Measurements from ENCODE around the gene SLC8A1. TPM values are rescaled to one million over a fixed set of nuclear protein-coding genes. Genes with fewer than 3 reads are reported as not detected.

Gene SLC8A1
- total RNA-seq: 116 TPM

DNA sequence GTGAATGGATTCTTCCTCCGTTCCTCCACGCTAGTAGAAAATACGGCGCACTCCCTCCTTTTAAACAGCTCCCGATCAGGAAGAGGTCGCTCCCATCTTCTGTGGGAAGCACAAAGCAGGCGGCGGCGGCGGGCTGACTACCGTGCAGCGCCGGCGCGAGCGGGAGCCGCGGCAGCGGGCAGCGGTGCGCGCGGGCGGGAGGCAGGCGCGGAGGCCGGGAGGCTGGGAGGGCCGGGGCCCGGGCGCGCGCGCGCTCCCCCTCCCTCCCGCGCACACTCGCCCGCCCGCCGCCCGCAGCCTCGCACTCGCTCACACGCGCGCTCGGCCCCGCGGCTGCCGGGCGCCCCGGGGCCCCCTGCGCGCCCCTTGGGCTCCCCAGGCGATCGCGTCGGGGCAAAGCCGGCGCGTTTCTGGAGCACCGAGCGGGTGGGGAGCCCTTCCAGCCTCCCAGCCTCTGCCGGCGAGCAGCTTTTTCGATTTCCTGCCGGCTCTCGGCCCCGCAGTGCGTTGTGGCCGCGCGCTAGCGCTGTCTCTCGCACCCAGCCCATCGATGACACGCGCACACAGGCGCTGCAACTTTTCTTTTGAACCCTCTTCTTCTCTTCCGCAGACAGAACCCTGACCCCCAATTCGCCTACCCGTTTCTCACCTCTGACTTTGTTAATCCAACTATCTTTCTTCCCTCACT, at the start of gene SLC8A1:
TSS of gene SLC8A1 (minus strand) at position 173 of the 688 bp plus-strand sequence.
- DNase-seq (ENCODE audit: low spot score): no peak

DNA sequence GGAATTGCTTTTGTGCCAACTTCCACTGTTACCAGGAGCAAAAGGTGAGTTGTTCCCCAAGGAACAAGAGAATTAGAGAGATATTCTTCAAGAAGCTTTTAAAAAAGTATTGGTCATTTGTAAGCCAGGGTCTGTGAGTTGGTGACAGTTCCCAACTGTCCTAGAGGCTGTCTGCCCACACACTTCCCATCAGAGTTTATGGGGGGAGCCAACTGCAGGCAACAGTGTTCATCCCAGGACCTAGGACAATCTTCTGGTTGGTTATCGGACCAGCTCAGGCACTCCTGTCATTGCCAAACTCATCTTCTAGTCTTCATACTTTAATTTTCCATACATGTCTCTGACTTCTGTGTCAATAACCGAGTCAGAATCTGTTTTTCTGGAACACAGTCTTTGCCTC, 47.5 kb upstream of the SLC8A1 start:
- DNase-seq (ENCODE audit: low spot score): no peak

DNA sequence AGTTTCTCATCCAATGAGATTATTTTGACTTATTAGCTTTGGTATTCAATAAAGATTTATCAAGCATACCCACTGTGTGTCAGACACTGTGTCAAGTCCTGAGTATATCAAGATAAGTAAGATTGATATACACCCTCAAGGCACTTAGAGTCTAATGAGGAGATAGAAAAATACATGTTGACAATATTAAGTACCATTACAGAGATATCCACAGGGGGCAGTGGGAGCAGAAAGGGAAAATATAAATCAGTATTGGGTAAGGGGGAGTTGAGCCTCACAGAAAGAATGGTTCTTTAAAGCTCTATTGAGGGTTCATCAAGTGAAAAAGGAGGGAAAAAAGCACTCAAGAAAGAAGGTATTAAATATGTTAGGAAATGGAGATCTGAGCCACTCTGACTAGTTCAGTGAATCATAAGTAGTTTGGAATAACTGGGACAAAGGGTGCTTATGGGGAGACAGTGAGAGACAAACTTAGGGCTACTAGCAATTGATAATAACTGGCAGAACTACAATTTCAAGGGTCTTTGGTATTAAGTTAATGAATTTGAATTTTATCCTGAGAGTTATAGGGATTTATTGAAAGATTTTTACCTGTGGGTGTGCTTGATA, 45.5 kb upstream of the SLC8A1 start:
- no peak for DNase-seq (ENCODE audit: low spot score)

DNA sequence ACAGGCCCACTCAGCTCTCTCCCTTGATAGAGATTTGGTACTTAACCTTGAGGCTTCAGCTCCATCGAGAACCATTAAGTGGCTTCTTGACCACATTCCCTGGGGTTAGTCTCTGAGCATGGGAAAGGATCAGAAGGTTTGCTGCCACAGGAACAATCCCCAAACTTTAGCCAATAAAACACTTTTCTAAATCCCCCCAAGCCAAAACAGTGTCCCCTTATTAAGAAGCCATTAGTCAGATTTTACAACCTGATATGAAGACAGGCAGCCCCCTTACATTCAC, 37.7 kb upstream of the SLC8A1 start:
- no peak for DNase-seq (ENCODE audit: low spot score)

DNA sequence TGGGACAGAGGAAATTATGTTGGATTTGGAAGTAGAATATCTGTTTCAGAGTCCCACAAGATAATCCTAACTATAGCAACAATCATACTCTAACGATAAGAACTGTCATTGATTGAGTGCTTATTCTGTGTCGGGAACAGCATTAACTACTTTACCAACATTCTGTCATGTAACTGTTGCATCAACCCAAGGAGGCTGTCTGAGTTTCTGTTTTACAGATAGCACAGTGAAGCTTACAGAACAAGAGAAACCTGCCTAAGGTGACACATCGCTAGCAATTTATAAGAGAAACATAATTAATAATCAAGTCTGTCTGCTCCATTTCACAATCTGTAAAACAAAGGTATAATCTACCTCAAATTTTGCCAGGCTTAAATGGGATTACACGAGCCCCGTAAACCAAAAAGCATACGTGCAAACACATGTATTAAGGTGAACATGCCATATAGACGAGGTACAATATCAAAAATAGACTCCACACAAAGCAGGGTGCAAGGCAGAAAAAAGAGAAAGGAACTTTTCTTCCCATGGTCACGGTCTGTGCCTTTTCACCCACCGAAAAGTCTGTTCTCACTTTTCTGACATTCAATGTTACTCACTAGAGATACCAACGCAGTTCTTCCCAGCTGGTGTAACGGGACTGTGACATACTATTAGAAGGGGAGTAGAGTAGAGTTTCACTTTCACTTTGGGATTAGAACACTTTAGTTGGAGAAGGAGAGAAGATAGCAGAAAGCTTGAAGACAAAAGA, 37.2 kb upstream of the SLC8A1 start:
- DNase-seq (ENCODE audit: low spot score): no peak

DNA sequence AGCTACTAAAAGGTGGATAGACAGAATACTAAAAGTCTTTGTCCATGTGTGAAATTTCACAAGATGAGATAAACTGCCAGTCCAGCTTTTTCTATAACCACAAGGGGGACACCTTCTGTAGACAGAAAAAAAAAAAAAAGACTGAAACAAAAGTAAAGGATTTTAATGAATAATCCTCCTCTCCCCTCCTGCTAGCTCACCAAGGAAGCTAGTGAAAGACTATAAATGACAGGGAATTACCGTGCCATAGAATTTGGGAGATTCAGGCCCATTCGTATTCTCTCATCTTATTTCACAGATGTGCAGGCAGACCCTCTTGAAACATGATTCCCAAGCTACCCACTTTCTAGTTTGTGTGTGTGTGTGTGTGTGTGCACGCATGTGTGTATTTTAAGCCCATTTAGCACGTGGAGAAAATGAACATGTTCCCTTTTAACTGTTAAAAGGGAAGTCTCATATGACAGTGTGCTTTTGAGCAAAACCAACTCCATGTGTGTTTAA, 36.3 kb upstream of the SLC8A1 start:
- DNase-seq (ENCODE audit: low spot score): no peak

DNA sequence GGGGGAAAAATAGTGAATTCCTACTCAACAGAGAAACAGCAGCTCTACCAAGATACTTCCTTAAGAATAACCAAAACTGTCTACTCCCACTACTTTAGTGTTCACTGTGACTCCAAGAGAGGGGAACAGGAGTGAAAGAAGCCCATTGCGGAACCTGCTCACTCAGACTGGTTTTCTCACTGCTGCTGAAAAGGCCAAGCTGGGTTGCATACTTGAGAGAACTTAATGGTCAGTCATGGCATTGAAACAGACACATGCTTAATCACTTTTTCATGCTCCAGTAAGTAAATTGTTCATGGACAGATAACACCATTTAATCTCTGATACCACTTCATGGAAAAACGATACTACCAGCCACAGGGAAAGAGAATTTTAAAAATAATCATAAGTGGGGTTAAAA, 35.7 kb upstream of the SLC8A1 start:
- no peak for DNase-seq (ENCODE audit: low spot score)

DNA sequence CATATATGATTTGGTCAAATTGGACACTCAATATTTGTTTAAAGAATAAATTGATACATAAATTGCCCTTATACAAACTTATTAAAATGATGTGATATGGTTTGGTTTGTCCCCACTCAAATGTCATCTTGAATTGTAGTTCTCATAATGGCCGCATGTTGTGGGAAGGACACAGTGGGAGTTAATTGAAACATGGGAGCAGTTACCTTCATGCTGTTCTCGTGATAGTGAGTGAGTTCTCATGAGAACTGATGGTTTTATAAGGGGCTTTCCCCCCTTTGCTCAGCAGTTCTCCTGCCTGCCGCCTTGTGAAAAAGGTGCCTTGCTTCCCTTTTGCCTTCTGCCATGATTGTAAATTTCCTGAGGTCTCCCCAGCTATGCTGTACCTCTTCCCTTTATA, 34.0 kb upstream of the SLC8A1 start:
- no peak for DNase-seq (ENCODE audit: low spot score)

DNA sequence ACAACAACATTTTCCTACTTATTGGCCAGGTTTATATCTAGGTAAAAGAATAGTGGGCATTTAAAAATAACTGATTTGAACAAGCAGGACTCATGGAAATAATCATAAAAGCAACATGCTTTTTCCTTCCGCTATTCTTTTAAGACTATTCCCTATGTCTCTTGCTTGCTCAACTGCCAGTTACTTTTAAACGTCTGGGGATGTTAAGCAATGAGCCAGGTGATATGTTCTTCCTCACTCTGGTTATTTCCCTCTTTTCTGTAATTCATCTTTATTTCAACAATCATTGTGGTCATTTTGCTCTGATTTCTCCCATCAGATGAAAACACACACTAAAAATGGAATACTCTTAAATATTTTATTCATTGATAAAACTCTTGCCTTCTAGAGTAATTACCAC, 33.4 kb upstream of the SLC8A1 start:
- DNase-seq (ENCODE audit: low spot score): no peak

DNA sequence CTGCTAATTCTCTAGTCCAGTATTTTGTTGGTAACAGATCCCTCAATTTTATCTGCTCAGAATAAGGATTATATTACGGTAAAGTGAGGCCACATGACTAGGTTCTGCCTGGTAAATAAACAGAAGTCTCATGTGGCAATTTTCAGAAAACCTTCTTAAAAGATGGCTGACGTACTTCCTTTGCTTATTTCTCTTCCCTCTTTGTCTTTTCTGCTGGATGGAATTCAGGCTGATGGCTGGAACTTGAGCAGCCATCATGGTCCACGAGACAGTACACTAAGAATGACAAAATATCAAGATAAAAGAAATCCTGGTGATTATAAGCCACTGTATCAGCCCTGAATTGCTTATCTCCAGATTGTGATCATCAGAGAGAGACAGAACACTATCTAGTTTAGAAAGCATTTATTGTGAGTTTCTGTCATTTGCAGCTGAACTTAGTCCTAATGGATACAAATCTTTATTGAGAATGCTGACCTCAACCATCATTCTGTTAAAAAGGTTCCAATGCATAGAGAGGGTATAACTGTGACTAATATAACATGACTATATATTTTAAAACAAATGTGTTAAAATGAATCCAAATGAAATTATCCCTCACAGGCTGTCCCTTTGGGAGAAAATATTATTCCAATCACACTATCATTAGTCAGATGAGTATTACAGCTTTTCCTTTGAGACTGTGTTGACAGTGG, 31.8 kb upstream of the SLC8A1 start:
- DNase-seq (ENCODE audit: low spot score): no peak

DNA sequence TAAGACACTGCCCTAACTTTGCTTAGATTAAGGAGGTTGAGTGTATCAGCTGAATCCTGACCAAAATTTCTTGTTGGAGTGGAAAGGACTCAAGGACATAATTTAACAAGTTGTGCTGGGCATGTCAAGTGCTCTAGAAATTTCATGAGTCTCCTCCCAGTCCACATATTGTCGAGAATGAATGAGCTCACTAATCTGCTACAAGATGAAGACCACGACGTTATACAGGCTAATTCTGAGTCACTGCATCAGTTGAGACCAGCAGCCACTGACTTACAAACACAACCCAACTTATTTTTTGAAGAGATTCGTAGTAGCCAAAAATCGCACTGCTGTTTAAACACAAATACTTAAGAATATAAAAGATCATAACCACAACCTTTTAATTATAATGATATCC, 28.7 kb upstream of the SLC8A1 start:
- DNase-seq (ENCODE audit: low spot score): no peak

DNA sequence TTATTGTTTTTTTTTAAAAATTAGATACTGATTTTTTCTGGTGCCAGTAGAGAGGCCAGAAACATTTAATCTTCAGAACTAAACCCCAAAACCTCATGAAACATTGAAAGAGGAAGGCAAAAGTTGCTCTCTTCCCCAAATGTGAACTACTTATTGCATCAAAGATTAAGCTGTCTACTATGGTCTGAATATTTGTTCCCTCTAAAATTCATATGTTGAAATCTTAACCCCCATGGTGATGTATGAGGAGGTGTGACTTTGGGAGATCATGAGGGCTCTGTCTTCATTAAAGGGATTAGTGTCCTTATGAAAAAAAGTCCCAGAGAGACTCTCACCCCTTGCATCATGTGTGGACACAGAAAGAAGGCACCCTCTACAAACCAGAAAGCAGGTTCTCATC, 28.2 kb upstream of the SLC8A1 start:
- no peak for DNase-seq (ENCODE audit: low spot score)

DNA sequence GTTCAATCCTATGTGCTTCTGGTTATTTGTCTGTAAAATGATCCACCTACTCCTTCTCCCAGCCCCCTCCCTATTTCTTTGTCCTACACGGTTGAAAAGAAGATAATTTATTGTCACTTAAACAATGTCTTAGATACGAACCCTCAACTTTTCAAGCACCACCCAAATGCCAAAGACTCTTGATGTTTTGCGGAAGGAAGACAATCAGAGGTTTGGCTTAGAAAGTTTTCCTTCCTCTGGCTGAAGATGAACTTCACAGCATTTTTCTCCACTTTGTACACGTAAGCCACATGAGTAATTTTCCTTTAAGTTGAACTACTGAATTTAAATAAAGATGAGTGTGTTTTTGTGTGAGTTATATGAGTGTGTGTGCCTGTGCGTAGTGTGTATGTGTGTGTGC, 25.5 kb upstream of the SLC8A1 start:
- no peak for DNase-seq (ENCODE audit: low spot score)

DNA sequence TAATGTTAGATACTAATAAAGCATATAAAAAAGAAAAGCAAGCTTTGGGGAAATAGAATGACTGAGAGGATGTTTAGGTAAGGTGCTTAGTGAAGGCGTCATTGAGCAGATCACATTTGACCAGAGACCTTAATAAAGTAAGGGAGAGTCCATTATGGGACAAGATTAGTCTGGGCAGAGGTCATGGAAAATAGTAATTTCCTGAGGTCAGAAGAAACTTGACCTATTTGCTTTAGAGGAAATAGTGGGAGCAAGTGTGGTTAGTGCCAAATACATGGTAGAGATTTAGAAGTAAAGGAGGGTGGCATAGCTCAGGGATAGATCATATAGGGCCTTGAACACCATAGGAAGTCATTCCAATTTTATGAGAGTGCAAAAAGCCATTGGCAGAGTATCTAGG, 24.5 kb upstream of the SLC8A1 start:
- DNase-seq (ENCODE audit: low spot score): no peak

DNA sequence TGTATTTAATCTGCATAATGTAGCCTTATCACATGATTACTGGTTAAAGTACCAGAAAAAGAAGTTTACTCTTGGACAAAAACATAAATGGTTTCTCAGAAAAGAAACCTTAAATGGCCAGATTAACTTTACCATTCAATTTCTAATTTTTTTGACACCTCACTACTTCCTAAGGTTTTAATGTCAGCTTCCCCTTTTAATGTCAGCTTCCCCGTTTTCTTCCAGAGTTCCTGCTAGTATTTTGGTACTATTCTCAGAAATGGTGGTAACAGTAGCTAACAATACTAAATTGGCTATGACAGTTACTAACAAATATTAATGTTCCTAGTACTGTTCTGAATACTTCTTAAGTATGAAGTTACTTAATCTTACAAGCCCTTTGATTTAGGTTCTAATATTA, 22.4 kb upstream of the SLC8A1 start:
- DNase-seq (ENCODE audit: low spot score): no peak

DNA sequence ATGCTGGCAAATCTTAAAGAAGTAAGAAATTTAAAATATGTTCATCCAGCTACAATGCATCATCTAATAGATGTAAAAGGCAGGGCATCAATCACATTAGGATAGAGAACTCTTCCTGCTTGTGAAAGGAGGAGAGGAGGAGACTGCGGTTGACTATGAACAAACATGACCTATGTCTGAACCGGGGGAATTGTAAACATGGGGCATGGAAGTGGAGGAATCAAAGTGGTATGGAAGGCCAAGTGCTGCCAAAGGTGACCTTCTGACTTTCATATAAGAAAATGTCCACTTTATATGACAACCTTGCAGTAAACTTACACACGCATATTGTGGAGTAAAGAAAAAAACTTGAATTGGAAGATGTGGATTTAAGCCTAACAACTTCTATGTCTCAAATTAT, 20.0 kb upstream of the SLC8A1 start:
- DNase-seq (ENCODE audit: low spot score): no peak

DNA sequence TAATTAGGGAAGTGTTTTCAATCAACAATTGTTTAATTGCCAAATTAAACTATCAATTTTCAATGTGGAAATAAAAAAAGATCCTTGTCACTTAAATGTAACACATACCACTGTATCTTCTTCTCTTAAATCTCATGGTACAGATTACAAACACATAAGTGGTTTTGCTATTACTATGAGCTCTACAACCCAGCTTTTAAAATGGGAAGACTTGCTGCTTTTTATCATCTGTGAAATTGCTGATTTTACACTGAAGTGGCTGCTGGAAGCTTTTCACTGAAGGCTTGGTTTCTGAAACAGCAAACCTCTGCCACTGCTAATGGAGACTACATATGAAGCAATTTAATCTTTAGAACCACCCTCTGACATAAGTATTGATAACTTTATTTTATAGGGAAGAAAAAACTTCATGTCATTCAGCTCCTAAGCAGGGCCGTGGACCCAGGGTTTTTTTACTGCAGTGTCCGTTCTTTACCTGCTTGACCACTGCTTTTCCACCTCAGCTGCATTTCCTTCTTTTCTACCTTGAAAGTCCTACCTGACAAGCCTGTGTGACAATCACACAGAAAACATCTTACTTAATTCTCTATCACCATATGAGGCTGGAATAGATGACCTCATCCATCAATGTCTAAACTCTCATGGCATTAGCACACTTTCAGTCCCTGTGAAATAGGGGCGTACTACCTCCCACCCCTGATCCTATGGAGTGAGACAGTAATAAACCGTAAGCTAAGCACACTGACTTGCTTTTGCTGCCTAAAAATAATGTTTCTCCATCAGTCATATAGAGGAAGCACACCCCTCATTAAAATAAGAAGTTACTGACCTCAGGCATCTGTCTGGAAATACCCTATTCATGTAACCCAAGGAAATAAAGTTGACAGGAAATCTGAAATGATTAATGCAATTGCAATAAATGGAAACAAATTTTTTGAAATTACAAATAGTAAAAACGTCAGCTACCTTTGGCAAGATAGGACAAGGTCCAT, 19.2 kb upstream of the SLC8A1 start:
- no peak for DNase-seq (ENCODE audit: low spot score)

DNA sequence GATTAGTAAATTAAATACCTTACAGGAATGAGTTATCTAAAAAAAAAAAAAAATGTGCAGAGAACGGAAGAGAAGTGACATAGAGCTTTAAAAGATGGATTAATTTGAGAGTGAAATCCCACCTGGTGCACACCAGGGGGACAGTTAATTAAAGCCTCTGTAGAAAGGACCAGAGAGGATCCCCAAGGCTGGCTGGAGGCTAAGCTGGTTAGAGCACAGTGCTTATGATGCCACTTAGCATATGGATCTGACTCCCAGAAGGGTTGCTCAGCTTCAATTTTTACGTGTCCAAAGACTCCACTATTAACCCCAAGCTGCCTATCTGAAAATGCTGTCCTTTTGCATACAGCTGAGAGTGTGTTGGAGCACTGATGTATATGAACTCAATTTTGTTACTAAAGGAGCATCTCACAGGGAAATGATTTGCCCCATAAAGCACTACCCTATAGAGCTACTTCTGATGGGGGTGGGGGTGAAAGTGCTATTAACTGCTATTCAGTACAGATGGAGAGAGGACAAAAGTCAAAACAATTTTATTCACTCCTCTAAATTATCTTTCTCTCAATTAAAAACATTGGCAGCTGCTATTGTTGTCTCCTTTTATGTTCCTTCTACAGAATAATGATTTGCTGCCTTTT, 15.2 kb upstream of the SLC8A1 start:
- no peak for DNase-seq (ENCODE audit: low spot score)

DNA sequence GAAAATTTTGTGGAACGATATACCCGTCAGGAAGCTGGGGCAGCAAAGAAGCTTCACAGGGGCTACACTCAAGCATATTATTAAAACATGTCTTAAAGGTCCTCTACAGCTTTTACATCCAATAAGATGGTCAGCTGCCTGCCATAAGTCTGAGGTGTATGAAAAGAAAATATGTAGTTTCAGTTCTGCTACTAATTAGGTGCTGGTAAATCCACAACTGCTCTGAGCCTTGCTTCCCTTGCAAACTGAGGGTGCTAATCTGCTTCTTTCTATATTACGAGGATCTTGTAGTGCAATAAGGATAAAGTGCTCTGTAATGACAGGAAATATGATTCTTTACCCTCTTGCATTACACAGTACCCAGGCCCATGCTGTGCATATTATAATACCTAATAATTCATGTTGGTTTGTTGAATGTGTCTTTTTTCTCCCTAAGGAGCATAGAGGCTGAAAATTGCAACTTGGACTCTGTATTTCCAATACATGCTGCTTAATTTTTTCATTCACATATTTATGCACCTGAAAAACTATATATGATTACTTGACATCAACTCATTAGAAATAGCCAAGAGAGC, 14.5 kb upstream of the SLC8A1 start:
- DNase-seq (ENCODE audit: low spot score): no peak

DNA sequence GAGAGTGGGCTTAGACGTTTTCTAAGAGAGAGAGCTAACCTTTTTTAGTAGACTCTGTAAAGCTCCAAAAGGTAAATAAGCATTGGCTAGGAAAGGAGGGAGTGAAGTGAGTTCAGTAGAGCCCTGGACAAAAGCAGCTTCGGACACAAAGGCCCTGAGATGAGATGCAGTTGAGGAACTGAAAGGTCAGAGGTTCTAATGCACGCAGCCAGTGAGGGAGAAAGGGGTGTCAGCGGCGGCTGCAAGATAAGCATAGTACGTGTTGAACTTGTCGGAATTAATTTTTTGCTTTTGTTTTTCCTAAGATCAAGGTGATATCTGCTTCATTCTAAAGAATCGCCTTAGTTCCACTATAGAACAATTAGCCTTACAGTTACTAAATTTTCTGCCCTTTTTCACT, 11.2 kb upstream of the SLC8A1 start:
- DNase-seq (ENCODE audit: low spot score): no peak

All from ureter (tissue), 1 donor.